Body of pancreas (tissue), 4 donors: ENCODE measurements around the gene RBM47.

Source experiments
- CTCF ChIP-seq, 7 experiments: fragments of 450-650 bp in 4 of 7; fragments of 200-600 bp in 3 of 7; sonication (generic) in 3 of 7; IDR thresholded peaks; one replicate each; pipeline ENCODE4 v1.5.1; 2016 to 2019; ENCODE audit warnings: antibody characterized with exemption in 7 of 7
- POLR2A ChIP-seq, 3 donors: fragments of 450-650 bp; IDR thresholded peaks; one replicate each; pipeline ENCODE4 v1.6.1; 2016; ENCODE audit warnings: antibody characterized with exemption in 3 of 3, mild to moderate bottlenecking in 2 of 3

- TF ChIP-seq POLR2A (IDR thresholded peaks at IDR 0.05) (no peak), CTCF (IDR thresholded peaks at IDR 0.05) (no peak)
Measured at GRCh38 chr4:40627540-40627939, 2.1 kb downstream of the RBM47 start.
